ENCODE measurements around the gene EGFL6.

The EGFL6 gene

DNA sequence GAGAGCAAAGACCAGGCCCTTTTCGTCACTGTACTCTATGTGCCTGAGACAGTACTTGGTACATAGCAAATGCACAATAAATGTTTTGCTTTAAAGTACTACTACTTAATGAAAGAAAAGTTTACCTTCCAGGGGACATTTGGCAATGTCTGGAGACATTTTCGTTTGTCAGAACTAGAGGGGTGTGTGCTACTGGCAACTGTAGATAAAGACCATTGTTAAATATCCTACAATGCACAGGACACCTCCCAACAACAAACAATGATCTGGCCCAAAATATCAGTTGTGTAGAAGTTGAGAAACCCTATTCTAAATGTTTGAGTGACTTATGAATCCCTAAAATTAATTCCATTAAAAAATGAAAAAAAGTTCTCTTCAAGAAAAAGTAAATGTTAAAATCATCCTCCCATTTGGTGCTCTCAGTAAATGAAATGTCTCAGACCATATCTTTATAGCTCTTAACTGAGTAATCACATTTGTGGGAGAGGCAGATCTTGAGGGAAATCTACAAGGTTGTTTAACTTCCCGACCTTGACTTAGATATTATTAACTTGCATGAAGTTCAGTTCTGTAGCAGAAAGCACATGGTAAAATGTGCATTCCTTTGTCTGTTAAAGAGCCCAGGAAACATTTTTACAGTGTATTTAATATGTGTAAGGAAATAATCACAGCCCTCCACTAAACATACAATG lies 18.5 kb downstream of the EGFL6 start:
- TF ChIP-seq, protein P1, sequence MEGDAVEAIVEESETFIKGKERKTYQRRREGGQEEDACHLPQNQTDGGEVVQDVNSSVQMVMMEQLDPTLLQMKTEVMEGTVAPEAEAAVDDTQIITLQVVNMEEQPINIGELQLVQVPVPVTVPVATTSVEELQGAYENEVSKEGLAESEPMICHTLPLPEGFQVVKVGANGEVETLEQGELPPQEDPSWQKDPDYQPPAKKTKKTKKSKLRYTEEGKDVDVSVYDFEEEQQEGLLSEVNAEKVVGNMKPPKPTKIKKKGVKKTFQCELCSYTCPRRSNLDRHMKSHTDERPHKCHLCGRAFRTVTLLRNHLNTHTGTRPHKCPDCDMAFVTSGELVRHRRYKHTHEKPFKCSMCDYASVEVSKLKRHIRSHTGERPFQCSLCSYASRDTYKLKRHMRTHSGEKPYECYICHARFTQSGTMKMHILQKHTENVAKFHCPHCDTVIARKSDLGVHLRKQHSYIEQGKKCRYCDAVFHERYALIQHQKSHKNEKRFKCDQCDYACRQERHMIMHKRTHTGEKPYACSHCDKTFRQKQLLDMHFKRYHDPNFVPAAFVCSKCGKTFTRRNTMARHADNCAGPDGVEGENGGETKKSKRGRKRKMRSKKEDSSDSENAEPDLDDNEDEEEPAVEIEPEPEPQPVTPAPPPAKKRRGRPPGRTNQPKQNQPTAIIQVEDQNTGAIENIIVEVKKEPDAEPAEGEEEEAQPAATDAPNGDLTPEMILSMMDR (IDR thresholded peaks at IDR 0.05; ENCODE audit: borderline replicate concordance, insufficient read depth, low read depth, low read length) = no peak
- no peak overlapping the region for H3K4me3 ChIP-seq (ENCODE audit: low read depth, low read length)

DNA sequence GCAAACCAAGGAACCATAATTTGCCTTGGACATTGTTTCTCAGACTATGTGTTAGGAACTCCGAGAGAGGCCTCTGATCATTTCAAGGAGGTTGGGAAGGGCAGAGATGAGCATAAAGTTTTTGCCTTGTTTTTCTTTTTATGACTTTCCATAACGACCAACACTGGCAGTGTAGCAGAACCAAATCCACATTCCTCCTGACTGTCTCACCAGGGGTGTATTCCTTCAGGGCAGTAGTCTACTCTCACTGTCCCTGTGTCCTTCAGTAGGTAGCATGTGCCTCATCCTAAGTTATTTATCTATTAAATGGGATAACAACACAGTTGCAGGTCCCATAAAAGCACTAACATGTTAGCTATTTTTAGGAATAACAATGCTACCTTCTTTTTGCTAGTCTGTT lies 20.8 kb downstream of the EGFL6 start:
- no peak overlapping the region for H3K4me3 ChIP-seq (ENCODE audit: low read depth, low read length)
- TF ChIP-seq, protein P1 (IDR thresholded peaks at IDR 0.05; ENCODE audit: borderline replicate concordance, insufficient read depth, low read depth, low read length) = no peak

DNA sequence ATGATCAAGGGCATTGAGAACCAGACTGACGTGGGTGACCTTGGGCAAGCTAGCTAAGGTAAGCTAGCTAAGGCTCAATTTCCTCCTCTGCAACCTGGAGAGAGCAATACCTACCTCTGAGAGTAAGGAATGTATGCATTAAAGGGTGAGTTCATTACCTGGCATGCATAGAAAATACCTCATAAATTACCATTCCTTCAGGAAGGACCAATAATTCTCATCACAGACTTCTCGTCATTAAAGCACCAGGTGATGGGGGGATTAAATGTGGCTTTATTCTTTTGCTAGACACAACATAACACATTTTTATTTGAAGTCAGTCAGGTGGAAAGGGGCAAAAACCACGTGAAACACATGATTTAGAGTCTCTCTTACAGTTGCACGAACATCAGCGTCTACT lies 21.5 kb downstream of the EGFL6 start:
- TF ChIP-seq, protein P1 (IDR thresholded peaks at IDR 0.05; ENCODE audit: borderline replicate concordance, insufficient read depth, low read depth, low read length) = no peak
- no peak overlapping the region for H3K4me3 ChIP-seq (ENCODE audit: low read depth, low read length)

DNA sequence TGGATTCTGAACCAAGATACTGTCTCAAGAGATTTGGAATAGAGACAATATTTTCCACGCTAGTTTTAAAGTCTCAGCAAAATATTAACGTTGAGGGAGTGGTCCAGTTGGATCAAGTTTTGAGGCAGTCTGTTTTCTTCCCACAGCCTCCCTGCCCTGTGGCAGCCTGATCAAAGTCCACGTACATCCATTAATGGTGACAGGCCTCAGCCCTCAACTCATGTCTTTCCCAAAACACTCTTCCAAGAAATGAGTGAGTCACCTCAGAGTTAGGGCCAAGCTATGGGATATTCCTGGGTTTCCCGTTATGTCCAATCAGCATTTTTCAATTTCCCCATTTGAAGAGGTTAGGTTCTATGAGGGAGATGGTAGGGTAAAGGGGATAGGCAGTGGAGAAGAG lies 28.5 kb downstream of the EGFL6 start:
- TF ChIP-seq, protein P1 (IDR thresholded peaks at IDR 0.05; ENCODE audit: borderline replicate concordance, insufficient read depth, low read depth, low read length) = no peak
- no peak overlapping the region for H3K4me3 ChIP-seq (ENCODE audit: low read depth, low read length)

DNA sequence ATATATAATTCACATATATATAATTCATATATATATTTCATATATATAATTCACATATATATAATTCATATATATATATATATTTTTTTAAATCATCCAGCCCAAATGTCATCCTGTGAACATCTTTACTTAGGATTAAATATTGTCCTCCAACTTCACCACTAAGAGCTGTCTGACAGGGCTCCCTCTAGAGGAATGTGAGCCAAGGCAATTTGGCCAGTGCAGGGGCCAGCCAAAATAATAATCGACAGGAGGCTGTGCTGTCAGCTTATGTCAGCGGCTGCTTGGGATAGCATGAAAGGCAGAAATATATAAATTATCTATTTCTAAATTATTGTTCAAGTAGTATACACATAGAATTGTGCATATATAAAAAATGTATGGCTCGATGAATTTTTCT lies 29.5 kb downstream of the EGFL6 start:
- no peak overlapping the region for H3K4me3 ChIP-seq (ENCODE audit: low read depth, low read length)
- TF ChIP-seq, protein P1 (IDR thresholded peaks at IDR 0.05; ENCODE audit: borderline replicate concordance, insufficient read depth, low read depth, low read length) = peak; percentile 44; the same call in 1 of the 2 replicates

DNA sequence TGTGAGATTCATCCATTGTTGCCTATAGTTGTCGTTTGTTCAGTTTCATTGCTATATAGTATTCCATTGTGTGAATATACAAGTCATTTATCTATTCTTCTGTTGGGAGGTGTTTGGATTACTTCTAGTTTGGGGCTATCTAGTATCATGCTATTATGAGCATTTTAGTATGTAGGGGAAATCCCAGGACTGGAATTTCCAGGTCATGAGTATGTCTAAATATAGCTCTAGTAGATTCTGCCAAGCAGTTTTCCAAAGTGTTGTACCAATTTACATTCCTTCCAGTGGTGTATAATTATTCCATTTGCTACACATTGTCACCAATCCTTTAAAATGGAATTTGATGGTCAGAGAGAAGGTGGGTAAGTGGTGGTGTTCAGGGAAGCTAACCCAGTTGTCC lies 30.1 kb downstream of the EGFL6 start:
- TF ChIP-seq, protein P1 (IDR thresholded peaks at IDR 0.05; ENCODE audit: borderline replicate concordance, insufficient read depth, low read depth, low read length) = no peak
- H3K4me3 ChIP-seq (ENCODE audit: low read depth, low read length) = no peak overlapping the region

DNA sequence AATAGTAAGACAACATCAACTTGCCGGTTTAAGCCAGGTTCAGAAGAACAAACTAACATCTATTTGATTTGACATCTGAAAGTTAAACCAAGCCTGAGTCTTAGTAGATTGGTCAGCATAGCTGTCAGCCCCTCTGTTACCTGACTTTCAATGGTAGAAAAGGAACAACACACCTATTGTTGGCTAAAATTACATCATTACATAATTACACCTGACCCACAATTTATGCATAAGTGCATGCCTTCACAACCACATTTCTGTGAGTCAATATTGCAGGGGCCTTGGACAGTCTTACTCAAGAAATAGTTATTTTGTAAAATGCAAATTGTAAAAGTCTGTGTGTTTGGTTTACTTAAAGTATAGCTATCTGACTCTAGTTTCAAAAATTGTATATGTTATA lies 36.2 kb downstream of the EGFL6 start:
- no peak overlapping the region for H3K4me3 ChIP-seq (ENCODE audit: low read depth, low read length)
- TF ChIP-seq, protein P1 (IDR thresholded peaks at IDR 0.05; ENCODE audit: borderline replicate concordance, insufficient read depth, low read depth, low read length) = no peak

All from GM12875 (cell line).